Adrenal gland (tissue), 12 donors: ENCODE measurements around the gene TMEM150C. TPM values are rescaled to one million over a fixed set of nuclear protein-coding genes. Genes with fewer than 3 reads are reported as not detected.

Experiments used
- DNase-seq, 7 donors: peaks; one replicate each; pipeline ENCODE4 v3.0.0-alpha.2; 2019 to 2020
- H3K27ac ChIP-seq, 5 donors: fragments of 200-600 bp; sonication (generic) in 4 of 5; 1 replicate in 3 of 5; 2 replicates in 2 of 5; pipeline versions ENCODE4 v1.5.1 to v1.8.0; 2016 to 2020; ENCODE audit warnings: mild to moderate bottlenecking in 1 of 5
- H3K27me3 ChIP-seq: fragments of 200-600 bp; 2 replicates; pipeline ENCODE4 v1.8.0; 2021
- H3K36me3 ChIP-seq, 2 donors: fragments of 200-600 bp; replicated peaks in 1 of 2; 1 replicate in 1 of 2; 2 replicates in 1 of 2; pipeline versions ENCODE4 v1.5.1 to v1.8.0; 2018 to 2022
- H3K4me1 ChIP-seq, 2 donors: fragments of 200-600 bp; replicated peaks in 1 of 2; 1 replicate in 1 of 2; 2 replicates in 1 of 2; pipeline versions ENCODE4 v1.5.1 to v1.8.0; 2018 to 2021
- H3K4me3 ChIP-seq, 4 donors: fragments of 200-600 bp; sonication (generic) in 3 of 4; one replicate each; pipeline ENCODE4 v1.5.1; 2016 to 2018
- H3K9me3 ChIP-seq, 3 donors: fragments of 200-600 bp; sonication (generic) in 1 of 3; replicated peaks in 1 of 3; 1 replicate in 2 of 3; 2 replicates in 1 of 3; pipeline versions ENCODE4 v1.5.1 to v1.8.0; 2016 to 2021
- POLR2A ChIP-seq, 2 donors: fragments of 450-650 bp; IDR thresholded peaks; one replicate each; pipeline ENCODE4 v1.6.1; 2017; ENCODE audit warnings: antibody characterized with exemption in 2 of 2, mild to moderate bottlenecking in 2 of 2, moderate library complexity in 1 of 2
- WGBS, 4 donors: extraction: QIAGEN DNeasy Blood & Tissue Kit in 2 of 4; methylation state at CpG; one replicate each; pipeline versions ENCODE4 v1.1.5 to v1.1.7; 2013 to 2017; 5-methylcytosine and 5-hydroxymethylcytosine counted together
- intact Hi-C, 2 donors: fragments of 100-400 bp; cut with DNase I; formaldehyde crosslinking; loops; one replicate each; pipeline versions ENCODE4 v1.14.1 to v1.15.0; 2022 to 2023
- polyA plus RNA-seq, 3 donors: library from polyadenylated mRNA; stranded (reverse); fragments of 200-250 nt in 2 of 3; fragments of 350-450 nt in 1 of 3; fragmentation: Illumina TruSeq in 1 of 3; extraction: RNeasy Lipid Tissue Mini Kit (QIAGEN cat#74804) in 1 of 3; gene quantifications; one replicate each; pipeline ENCODE4 v1.2.3, GENCODE V29; 2013 to 2014
- total RNA-seq, 9 donors: library from RNA; depleted of rRNA in 4 of 9; stranded (reverse); fragments of >200 nt in 4 of 9; fragments of 120-200 nt in 1 of 9; fragmentation: NEBNext Ultra II Directional in 1 of 9; extraction: Animal tissue kit (Norgen Biotek cat#: 25700) in 1 of 9; gene quantifications; one replicate each; pipeline versions ENCODE4 v1.1.0 to v1.2.4, GENCODE V29; 2013 to 2023
- TF ChIP-seq, protein P1 (sequence below), 6 experiments: fragments of 450-650 bp in 4 of 6; fragments of 200-600 bp in 2 of 6; sonication (generic) in 1 of 6; IDR thresholded peaks; 1 replicate in 5 of 6; 2 replicates in 1 of 6; pipeline versions ENCODE4 v1.5.1 to v1.8.0; 2016 to 2021; ENCODE audit warnings: antibody characterized with exemption in 6 of 6, mild to moderate bottlenecking in 2 of 6, moderate library complexity in 1 of 6
- donor health status: healthy with polysubstance abuse.
- donor health status: Bipolar disorder and iron deficiency.
- donor health status: DM: yes; HTN: yes; CAD: no.
- donor health status: DM: no; HTN: no; CAD: no.
- donor health status: DM: no; HTN: no; CAD: no.
- donor health status: DM: yes; HTN: yes; CAD: no.

The TMEM150C gene
- total and polyA plus RNA-seq, 12 donors = 8.0 to 254 (median 76.0) TPM

DNA sequence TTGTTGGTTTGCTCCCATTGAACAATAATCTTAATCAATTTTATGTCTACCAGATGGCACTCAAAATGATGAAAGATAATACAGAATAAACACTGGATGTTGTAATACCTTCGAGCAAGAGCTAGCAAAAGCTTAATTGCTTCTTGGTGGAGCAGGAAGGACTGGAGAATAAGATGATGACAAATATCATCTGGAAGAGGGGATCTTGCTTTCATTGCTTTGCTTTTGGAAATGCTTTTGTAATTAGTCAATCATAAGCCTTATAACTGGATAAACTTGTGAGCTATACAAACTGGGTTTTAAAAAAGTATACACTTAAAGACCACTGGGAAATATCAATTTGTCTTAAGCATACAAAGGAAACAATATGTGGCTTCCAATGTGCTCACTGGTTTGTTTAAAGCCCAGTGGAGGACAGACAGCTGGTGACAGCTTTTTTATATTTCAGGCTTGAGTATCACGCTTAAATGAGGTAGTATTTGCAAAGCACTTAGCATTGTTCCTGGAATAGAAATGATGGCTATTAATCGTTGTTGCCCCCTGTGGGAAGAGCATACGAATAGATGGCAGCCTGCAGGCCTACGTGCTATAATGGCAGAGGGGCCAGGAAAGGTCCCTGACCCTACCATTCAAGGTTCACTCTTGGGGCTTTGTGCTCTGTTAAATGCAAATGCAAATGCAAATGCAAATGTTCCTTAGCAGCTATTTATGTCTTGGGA is 61.2 kb downstream of the TMEM150C start:
- Histone ChIP-seq H3K36me3 (no peaks in the 10 kb centered on the region), H3K27me3 (no peaks in the 10 kb centered on the region), H3K4me3 (no peak overlapping the region), H3K4me1 (no peaks in the 10 kb centered on the region), H3K27ac (no peak overlapping the region), H3K9me3 (no peaks in the 10 kb centered on the region)
- DNase-seq = no peak
- TF ChIP-seq, protein P1, sequence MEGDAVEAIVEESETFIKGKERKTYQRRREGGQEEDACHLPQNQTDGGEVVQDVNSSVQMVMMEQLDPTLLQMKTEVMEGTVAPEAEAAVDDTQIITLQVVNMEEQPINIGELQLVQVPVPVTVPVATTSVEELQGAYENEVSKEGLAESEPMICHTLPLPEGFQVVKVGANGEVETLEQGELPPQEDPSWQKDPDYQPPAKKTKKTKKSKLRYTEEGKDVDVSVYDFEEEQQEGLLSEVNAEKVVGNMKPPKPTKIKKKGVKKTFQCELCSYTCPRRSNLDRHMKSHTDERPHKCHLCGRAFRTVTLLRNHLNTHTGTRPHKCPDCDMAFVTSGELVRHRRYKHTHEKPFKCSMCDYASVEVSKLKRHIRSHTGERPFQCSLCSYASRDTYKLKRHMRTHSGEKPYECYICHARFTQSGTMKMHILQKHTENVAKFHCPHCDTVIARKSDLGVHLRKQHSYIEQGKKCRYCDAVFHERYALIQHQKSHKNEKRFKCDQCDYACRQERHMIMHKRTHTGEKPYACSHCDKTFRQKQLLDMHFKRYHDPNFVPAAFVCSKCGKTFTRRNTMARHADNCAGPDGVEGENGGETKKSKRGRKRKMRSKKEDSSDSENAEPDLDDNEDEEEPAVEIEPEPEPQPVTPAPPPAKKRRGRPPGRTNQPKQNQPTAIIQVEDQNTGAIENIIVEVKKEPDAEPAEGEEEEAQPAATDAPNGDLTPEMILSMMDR (IDR thresholded peaks at IDR 0.05) = no peak
- TF ChIP-seq POLR2A (IDR thresholded peaks at IDR 0.05) = no peak
- intact Hi-C loops = no loop called here
- 65 to 75% (median 68%) methylated on average over 5 of the region's 5 CpGs for WGBS, 4 donors

DNA sequence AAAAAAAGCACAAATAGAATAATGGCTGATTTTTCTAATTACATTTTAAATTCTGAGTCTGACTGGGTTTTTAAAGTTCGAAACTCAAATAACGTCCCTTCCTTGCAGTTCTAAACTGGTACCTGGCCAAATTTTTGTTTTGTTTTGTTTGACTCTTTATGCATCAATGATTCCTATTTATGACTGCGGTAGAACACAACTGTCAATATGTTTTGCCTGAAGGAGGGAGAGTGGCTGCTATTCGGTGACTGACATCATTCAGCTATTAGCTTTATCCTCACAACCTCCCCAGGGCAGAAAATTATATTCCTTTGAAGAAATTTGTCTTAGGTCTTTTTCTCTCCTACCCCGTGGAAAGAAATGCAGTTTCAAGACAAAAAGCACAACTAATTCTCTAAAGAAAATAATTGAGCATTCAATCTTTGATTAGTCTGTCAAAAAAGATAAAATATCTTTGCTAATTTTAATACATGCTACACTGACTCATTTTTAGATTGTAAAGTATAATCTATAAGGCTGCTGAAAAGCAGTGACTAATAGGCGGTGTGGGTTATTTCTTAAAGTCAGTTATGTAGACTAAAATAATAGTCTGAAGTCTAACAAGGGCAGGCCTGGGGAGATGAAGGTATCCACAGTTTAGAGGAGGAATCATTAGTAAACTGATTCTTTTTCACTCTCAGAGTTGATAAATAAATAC is 61.9 kb downstream of the TMEM150C start:
- intact Hi-C loops = no loop called here
- H3K27me3 ChIP-seq = no peaks in the 10 kb centered on the region

DNA sequence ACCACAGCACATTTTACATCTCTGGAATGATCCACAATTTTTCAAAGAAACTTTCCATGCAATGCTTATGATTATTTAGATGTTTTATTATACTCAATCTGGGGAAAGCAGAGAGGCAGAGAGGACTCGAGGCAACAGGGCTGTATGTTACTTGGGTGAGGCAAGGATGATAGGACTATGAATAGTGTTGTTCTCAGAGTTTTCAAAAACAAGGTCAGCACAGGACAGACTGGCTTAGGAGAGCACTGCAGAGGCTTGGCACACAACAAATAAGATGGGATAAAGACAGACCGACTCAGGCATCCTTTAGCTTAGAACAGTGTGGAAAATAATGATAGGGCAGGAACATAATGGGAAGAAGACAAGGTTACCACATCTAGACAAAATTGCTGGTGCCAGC is 65.4 kb downstream of the TMEM150C start:
- H3K9me3 ChIP-seq = no peaks in the 10 kb centered on the region
- no peak for TF ChIP-seq POLR2A (IDR thresholded peaks at IDR 0.05)
- TF ChIP-seq, protein P1 (IDR thresholded peaks at IDR 0.05) = no peak
- H3K27ac ChIP-seq = no peak overlapping the region
- DNase-seq = no peak
- H3K27me3 ChIP-seq = no peaks in the 10 kb centered on the region
- intact Hi-C loops = no loop called here
- WGBS, 4 donors = 66 to 74% (median 68%) methylated on average over 2 of the region's 2 CpGs
- no peaks in the 10 kb centered on the region for H3K4me1 ChIP-seq
- H3K4me3 ChIP-seq = no peak overlapping the region
- H3K36me3 ChIP-seq = no peaks in the 10 kb centered on the region

More for the DNA sequence above, 61.9 kb downstream of the TMEM150C start:
- Histone ChIP-seq H3K9me3 (no peaks in the 10 kb centered on the region), H3K27ac (no peak overlapping the region), H3K4me3 (no peak overlapping the region), H3K36me3 (no peaks in the 10 kb centered on the region), H3K4me1 (no peaks in the 10 kb centered on the region)
- 86 to 92% (median 87%) methylated on average over 6 of the region's 6 CpGs for WGBS, 4 donors
- no peak for DNase-seq
- no peak for TF ChIP-seq POLR2A (IDR thresholded peaks at IDR 0.05)

DNA sequence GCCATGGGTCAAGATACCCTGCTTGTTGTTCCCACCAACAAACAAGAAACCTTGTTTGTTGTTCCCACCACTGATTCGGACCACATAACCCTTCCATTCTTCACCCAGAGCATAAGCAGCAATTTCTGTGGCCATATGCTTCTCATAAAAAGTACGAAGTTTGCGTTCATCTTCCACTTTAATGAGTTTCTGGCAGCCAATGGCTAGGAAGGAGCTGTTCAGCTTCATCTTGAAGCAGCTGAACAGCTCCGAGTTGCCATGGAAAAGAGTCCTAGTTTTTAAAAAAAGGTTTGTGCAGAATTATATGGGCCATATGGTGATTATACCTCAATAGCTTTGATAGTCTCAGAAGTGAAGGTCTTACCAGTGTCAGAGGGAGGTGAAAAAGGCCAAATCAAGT is 66.1 kb downstream of the TMEM150C start:
- DNase-seq = no peak
- H3K4me1 ChIP-seq = no peaks in the 10 kb centered on the region
- intact Hi-C loops = no loop called here

More for the DNA sequence above, 66.1 kb downstream of the TMEM150C start:
- WGBS, 4 donors = 87 to 99% (median 94%) methylated on average over 4 of the region's 4 CpGs
- H3K36me3 ChIP-seq = no peaks in the 10 kb centered on the region
- H3K27me3 ChIP-seq = no peaks in the 10 kb centered on the region
- no peak overlapping the region for H3K27ac ChIP-seq
- H3K4me3 ChIP-seq = no peak overlapping the region
- no peaks in the 10 kb centered on the region for H3K9me3 ChIP-seq
- TF ChIP-seq POLR2A (IDR thresholded peaks at IDR 0.05) = no peak
- TF ChIP-seq, protein P1 (IDR thresholded peaks at IDR 0.05) = no peak
